Activated T-helper 1 cell treated with Interleukin-2 at 50 U/mL for 16 hours (primary cell): ENCODE results near the gene LRMDA.

Source experiments
- DNase-seq: peaks from one replicate; pipeline ENCODE4 v3.0.0-alpha.2; 2020; ENCODE audit warnings: low read depth

Gene LRMDA

GRCh38 chr10:75476985-75477384 lies 45.6 kb downstream of the LRMDA start:
- no peak for DNase-seq

DNA sequence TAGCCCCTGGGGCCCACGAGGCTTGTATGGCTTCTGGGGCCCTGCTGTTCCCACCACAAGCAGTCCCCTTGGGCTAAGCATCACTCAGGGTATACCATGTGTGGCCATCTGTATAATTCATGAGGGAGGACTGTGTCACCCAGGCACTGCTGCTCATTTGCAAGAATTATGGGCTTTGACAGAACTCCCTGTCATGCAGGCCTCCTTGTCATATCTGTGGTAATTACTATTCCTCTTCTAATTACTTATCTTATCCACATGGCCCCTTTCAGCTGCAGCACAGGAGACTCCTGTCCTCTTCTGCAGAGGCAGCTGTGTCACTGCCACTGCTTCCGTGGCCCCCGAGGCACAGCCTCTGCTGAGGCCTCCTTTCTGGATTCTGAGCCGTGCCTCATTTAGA lies 46.3 kb downstream of the LRMDA start:
- DNase-seq, result no peak

GRCh38 chr10:75480374-75480773 lies 49.0 kb downstream of the LRMDA start:
- no peak for DNase-seq

DNA sequence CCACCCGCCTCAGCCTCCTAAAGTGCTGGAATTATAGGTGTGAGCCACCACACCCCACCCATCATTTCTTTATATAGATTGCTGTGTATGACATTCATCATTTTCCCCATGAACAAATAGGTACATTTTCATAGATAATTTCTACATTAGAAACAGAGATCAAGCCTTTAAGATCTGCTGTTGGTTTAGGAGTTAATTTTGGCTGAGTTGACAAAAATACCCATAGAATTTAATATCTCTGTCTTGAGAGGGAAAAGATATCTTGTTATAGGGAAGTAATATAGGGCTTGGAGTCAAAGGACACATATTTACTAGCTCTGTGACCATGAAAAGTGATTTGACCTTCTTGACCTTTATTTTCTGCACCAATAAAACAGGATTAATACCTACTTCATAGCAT lies 51.8 kb downstream of the LRMDA start:
- DNase-seq, result no peak

GRCh38 chr10:75484717-75485116 lies 53.3 kb downstream of the LRMDA start:
- DNase-seq, result no peak

- DNase-seq, result no peak
Measured at GRCh38 chr10:75486591-75486990, 55.2 kb downstream of the LRMDA start.

DNA sequence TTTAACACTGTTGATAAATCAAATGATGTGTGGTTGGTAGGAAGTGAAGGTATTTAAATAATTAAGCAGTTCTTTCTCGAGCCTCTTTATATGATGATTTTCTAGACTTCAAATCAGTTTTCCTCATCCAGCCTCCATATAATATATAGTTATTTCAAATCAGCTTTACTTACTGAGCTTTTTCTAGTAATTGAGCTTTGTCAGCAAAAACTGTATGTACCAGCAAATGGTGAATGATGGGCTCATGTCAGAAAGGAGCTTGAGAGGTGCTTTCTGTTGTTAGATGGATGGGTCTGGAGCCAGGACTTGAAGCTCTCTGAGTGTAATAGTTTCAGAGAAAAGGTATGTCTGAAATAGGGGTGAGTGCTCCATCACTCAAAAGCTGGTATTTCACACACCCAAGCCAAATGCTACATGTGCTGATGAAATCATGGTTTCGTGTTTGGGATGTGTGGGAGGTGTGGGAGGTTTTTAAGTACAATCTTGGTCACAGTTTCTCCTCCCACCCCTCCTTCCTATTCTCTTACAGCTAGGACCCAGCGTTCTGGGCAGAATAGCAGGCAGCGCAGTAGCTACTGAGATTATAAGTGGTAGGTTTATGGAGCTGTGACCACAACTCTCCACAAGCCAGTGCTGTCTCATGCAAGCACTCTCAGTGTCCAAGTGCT lies 55.8 kb downstream of the LRMDA start:
- DNase-seq, result no peak

DNA sequence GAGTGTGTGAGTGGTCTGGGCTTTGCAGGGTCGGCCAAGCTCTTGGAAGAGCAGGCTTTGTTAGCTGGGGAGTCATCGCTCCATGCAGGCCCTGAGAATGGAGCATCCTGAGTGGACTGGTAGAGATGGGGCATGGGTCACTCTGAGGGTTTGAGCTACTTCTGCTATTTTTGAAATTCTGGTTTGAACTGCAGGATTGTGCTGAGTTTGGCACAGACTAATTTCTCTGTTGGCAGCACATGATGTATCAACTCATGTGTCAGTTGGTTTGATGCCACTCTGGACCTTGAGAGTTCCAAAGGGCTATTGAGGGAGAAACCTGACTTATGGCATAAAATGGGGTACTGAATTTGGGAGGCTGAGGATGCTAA lies 56.3 kb downstream of the LRMDA start:
- DNase-seq, result no peak

DNA sequence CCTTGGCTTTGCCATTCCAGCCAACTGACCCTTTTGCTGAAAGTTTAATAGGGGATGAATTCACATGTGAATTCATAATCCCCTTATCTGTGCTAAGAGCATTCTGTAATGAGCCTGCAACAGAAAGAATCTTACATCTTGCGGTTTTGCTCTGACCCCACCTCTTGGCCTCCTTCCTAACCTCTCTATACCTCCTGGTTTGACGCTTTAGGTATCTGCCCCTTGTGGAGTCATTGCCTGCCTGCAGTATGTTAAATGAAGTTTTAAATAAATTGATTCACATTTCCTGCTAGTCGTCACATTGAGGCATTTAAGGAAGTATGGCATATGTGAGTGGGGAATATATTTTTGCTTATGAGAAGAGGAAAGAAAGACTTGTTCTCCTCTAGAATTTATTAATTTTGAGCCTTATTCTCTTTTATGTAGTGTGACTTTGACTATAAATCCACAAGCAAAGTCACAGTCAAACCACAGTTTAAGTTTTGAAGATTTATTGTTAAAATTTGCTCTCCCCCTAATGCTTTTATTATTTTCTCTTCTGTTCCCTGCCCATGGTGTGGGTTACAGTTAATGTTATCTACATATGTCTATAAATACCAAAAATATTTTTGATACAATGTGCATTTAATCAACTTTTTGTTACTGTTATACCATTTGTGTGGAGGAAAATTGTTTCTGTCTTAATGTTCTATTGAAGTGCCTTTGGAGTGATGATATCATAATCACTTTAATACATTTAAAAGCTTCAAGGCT lies 60.9 kb downstream of the LRMDA start:
- no peak for DNase-seq

GRCh38 chr10:75493464-75493863 lies 62.0 kb downstream of the LRMDA start:
- DNase-seq, result no peak

DNA sequence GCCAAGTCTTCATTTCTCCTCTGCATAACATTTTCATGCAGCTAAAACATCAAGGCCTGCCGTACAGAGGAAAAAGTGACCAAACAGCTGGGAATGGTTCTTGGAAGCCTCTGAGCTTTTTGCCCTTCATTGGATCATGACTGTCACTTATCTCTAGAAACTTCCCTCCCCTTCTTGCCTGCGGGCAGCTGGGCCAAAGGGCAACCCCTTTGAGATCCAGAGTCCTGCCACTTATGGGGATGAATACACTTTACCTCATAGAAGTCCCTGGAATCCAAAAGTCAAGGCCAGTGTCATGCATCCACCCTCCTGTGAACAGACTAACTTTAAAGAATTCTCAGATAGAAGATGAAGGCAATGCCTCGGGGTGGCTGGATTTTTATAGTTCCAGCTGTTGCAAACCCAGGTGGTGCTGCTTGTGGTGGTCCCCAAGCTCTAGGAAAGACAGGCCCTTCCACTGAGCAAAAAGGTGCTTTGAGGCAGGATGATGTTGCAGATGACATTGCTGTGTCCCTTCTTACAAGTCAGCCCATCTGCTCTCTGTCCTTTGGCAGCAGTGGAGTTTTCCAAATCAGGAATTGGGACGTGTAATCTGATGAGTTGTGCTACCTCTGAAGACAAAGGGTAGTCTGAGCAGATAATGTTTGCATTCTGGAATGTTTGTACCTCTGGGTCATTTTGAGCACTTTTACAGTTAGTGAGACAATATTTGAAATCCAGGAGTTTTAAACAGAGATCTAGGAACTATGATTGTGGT lies 64.2 kb downstream of the LRMDA start:
- DNase-seq, result no peak

DNA sequence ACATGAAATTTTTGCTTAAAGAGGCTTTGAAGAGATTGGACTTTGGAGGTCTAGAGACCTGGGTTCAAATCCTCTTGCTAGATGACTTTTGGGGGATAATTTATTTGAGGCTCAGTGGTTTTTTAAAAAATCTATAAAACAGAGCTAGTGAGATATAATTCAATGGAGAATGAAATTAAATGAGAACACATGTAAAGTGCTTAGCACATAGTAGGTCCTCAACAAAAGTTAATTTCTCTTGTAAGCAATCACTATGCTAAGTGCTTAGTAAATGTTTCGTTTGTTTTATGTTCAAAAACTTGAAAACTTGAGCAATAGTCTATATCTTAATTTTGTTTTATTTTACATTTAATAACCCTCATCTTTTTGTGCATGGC lies 64.8 kb downstream of the LRMDA start:
- no peak for DNase-seq

GRCh38 chr10:75497997-75498883 lies 66.8 kb downstream of the LRMDA start:
- DNase-seq, result no peak

DNA sequence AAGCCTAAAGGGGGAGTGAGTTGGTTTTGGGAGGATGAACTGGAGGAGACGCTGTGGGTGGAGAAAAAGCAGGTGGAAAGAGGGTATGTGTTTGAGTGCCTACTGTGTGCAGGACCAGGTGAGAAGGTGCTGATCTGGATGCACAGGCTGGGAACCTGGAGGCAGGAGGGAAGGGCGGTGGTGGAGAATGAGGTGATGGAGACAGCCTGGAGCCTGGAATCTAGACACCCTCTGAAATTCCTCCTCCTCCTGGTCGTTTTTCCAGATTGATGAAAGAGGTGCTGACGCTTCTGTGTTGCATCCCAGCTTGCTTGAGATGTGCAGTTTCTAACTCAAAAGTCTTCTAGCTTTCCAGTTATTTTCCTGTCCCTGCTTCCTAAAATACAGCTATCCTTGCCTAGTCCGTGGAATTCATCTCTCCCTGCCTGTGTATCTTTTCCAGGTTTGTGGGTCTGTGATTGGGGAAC lies 67.5 kb downstream of the LRMDA start:
- no peak for DNase-seq

- DNase-seq, result no peak
Measured at GRCh38 chr10:75499556-75500160, 68.2 kb downstream of the LRMDA start.

- no peak for DNase-seq
Measured at GRCh38 chr10:75502389-75502788, 71.0 kb downstream of the LRMDA start.

GRCh38 chr10:75502838-75503237 lies 71.4 kb downstream of the LRMDA start:
- DNase-seq, result no peak

DNA sequence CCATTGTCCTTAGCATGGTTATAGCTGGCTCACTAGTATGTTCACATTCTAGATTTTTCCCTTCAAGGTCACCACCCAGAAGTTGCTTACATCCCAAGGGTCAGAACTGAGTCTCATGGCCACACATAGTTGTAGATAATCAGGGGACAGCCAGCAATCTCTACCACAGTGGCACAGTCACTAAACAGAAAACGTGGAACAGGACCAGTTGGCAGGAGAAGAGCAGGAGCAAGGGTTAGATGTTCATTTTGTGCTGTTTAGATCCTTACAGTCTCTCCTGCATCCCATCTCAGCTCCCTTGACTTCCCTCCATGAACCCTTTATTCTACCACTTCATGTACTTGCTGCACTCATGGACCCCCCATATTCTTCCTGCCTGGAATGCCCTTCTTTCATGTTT lies 73.9 kb downstream of the LRMDA start:
- no peak for DNase-seq

DNA sequence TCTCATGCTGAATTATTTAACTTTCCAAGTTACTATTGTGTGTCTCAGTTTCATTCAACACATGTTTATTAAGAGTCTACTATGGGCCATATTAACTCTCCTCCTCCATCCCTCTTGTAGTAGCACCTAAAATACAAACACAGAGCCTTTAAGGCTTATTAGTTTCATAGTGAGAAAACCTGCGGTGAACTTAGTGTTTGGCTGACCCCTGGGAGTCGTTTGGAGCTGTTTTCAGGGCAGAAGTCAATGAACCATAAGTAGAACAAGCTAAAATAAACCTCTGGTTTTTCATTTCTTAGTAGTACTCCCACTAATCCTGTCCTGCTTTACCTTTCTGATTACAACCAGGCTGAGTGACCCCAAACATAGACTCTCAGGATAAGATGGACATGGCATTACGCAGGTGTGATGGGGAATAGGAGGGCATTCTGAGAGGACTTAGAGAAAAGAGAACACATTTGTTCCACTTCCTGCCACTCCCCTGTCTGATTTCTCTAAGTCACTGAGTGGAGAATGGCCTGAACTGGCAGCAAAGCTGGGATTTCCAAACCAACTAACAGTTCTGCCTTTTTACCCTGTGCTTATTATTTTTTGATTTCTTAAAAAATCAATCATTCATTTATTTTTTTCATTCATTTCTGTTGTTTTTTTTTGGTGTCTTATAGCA lies 74.5 kb downstream of the LRMDA start:
- DNase-seq, result no peak

DNA sequence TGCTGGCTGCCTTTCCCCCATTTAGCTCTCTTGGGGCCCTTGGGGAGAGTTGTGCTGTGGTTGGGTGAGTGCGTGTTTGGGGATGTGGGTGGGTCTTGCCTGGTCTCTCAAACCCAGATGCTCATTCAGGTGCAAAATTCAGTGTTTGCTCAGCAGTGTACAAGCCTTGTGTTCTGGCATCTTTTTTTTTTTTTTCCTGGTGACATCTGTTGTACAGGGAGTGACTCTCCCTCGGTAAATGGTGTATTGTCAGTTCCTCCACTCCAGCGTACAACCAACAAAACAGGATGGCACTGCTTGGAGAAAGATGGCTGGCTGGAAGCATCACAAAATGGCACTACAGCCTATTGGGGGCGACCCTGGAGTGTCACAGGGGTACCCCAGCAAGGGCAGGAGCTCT lies 75.5 kb downstream of the LRMDA start:
- no peak for DNase-seq

- no peak for DNase-seq
Measured at GRCh38 chr10:75507469-75507868, 76.0 kb downstream of the LRMDA start.
